NT2/D1 (cell line): Measurements from ENCODE around the gene SYP.

Source experiments
- SUZ12 ChIP-seq: IDR thresholded peaks from 2 replicates; pipeline ENCODE4 v1.6.1; 2011; ENCODE audit not compliant: insufficient read length, insufficient read depth; ENCODE audit errors: extremely low read depth
- YY1 ChIP-seq: IDR thresholded peaks from 2 replicates; pipeline ENCODE4 v1.6.1; 2011; ENCODE audit not compliant: insufficient read length, insufficient read depth

DNA sequence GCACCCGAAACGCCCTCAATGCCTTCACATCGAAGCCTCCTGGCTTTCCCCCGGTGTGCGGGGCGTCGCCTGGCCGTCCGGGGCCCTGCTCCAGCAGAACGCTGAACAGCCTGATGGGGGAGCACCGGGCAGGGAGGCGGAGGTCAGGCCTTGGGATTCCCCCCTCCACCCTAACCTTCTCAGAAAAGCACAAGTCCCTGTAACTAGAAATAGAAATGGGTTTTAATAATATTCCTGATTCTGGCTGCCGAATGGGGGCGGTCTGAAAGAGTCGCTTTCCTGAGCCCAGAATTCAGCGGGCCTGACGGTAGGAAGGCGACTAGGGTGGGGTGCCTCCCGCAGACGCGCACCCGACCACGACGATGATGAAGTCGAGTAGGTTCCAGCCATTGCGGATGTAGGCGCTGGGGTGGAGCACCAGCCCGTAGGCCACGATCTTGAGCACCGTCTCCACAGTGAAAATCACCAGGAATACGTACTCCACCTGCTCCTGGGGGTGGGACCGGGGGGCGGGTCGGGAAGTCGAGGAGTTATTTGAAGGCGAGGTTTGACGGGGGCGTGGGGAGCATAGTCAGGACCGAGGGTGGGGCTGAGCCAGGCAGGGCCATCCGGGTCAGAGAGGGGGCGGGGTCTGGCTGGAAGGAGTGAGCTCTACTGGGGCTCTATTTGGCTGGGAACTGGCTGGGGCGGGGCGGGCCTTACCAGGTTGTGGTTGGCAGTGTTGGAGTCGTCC is 30.7 kb upstream of the SYP start:
- TF ChIP-seq YY1 (no peak), SUZ12 (no peak)
